ENCODE data around the gene ITGAE. TPM values are rescaled to one million over a fixed set of nuclear protein-coding genes. Genes with fewer than 3 reads are reported as not detected.
"Not testable (repeated sequence)": the region's sequence is repeated elsewhere in the genome, so short reads cannot be mapped to it uniquely, and the experiment has no call there.

The ITGAE gene
- total RNA-seq = 19.2 and 23.5 TPM in 2 replicates

GRCh38 chr17:3800362-3801271 lies at the start of gene ITGAE:
TSS of gene ITGAE (minus strand) at chr17:3801188. CDS start at chr17:3801144, 44 bp downstream.
- no peak for DNase-seq (ENCODE audit: low read depth, low spot score)

GRCh38 chr17:3848229-3848835 lies 47.3 kb upstream of the ITGAE start:
- DNase-seq (ENCODE audit: low read depth, low spot score) = no peak

GRCh38 chr17:3847165-3847670 lies 46.2 kb upstream of the ITGAE start:
- DNase-seq (ENCODE audit: low read depth, low spot score) = no peak

- no peak for DNase-seq (ENCODE audit: low read depth, low spot score)
Measured at GRCh38 chr17:3846437-3847164, 45.6 kb upstream of the ITGAE start.

GRCh38 chr17:3845621-3846436 lies 44.8 kb upstream of the ITGAE start, which contains the start of gene NCBP3:
TSS of gene NCBP3 (minus strand) at chr17:3846246. CDS start at chr17:3846223, 23 bp downstream.
- DNase-seq (ENCODE audit: low read depth, low spot score) = peak; percentile 84

GRCh38 chr17:3845291-3845620 lies 44.3 kb upstream of the ITGAE start:
- DNase-seq (ENCODE audit: low read depth, low spot score) = no peak

- not testable (repeated sequence) for DNase-seq (ENCODE audit: low read depth, low spot score)
Measured at GRCh38 chr17:3844556-3844955, 43.6 kb upstream of the ITGAE start.

- no peak for DNase-seq (ENCODE audit: low read depth, low spot score)
Measured at GRCh38 chr17:3843935-3844516, 43.0 kb upstream of the ITGAE start.

GRCh38 chr17:3838206-3838605 lies 37.2 kb upstream of the ITGAE start:
- DNase-seq (ENCODE audit: low read depth, low spot score) = no peak

- DNase-seq (ENCODE audit: low read depth, low spot score) = no peak
Measured at GRCh38 chr17:3836551-3836950, 35.6 kb upstream of the ITGAE start.

GRCh38 chr17:3835410-3836229 lies 34.6 kb upstream of the ITGAE start:
- DNase-seq (ENCODE audit: low read depth, low spot score) = no peak

- no peak for DNase-seq (ENCODE audit: low read depth, low spot score)
Measured at GRCh38 chr17:3834811-3835210, 33.8 kb upstream of the ITGAE start.

- DNase-seq (ENCODE audit: low read depth, low spot score) = no peak
Measured at GRCh38 chr17:3828852-3829232, 27.9 kb upstream of the ITGAE start.

- DNase-seq (ENCODE audit: low read depth, low spot score) = no peak
Measured at GRCh38 chr17:3828151-3828851, 27.3 kb upstream of the ITGAE start.

GRCh38 chr17:3827124-3827773 lies 26.3 kb upstream of the ITGAE start:
- DNase-seq (ENCODE audit: low read depth, low spot score) = peak; percentile 45

- no peak for DNase-seq (ENCODE audit: low read depth, low spot score)
Measured at GRCh38 chr17:3826191-3826590, 25.2 kb upstream of the ITGAE start.

- DNase-seq (ENCODE audit: low read depth, low spot score) = no peak
Measured at GRCh38 chr17:3821101-3821500, 20.1 kb upstream of the ITGAE start.

GRCh38 chr17:3818786-3819185 lies 17.8 kb upstream of the ITGAE start:
- peak; percentile 49 for DNase-seq (ENCODE audit: low read depth, low spot score)
